ENCODE results near the gene RPS25.
"Not testable (repeated sequence)": the region's sequence is repeated elsewhere in the genome, so short reads cannot be mapped to it uniquely, and the experiment has no call there.

The RPS25 gene

DNA sequence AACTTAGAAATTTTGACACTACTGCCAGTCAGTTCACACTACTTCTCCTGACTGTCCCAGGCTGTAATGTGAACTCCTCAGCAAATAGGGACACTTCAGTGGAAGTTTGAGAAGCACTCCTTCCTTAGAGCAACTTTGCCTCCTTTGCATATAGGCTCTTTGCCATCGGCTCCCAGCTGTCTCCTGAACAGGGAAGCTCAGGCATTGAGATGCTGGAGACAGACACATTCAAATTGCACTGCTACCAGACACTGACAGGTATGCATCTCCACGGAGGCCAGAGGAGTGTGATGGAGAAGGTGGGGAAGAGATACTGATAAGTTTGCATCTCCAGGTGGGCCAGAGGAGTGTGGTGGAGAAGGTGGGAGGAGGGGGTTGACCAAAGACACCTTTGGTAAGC lies 1.9 kb upstream of the RPS25 start:
- H3K9me3 ChIP-seq: no peaks in the 10 kb centered on the region
- H3K27me3 ChIP-seq: no peaks in the 10 kb centered on the region
- H3K27ac ChIP-seq: peak overlapping the region in 1 of 2 donors; percentile 95
- intact Hi-C loops (cut with DNase I; ENCODE audit: low total_unique reads): no loop called here
- TF ChIP-seq, protein P1, sequence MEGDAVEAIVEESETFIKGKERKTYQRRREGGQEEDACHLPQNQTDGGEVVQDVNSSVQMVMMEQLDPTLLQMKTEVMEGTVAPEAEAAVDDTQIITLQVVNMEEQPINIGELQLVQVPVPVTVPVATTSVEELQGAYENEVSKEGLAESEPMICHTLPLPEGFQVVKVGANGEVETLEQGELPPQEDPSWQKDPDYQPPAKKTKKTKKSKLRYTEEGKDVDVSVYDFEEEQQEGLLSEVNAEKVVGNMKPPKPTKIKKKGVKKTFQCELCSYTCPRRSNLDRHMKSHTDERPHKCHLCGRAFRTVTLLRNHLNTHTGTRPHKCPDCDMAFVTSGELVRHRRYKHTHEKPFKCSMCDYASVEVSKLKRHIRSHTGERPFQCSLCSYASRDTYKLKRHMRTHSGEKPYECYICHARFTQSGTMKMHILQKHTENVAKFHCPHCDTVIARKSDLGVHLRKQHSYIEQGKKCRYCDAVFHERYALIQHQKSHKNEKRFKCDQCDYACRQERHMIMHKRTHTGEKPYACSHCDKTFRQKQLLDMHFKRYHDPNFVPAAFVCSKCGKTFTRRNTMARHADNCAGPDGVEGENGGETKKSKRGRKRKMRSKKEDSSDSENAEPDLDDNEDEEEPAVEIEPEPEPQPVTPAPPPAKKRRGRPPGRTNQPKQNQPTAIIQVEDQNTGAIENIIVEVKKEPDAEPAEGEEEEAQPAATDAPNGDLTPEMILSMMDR (IDR thresholded peaks at IDR 0.05): no peak
- H3K36me3 ChIP-seq: peaks cover 29 to 59% (median 50%) of the 10 kb centered on the region in 3 donors
- peaks cover 0 to 54% (median 37%) of the 10 kb centered on the region in 4 donors for H3K4me1 ChIP-seq
- no peak for DNase-seq
- H3K4me3 ChIP-seq: peak overlapping the region; percentile 76 to 88

- H3K9me3 ChIP-seq; DNase-seq; H3K27me3 ChIP-seq; intact Hi-C loops (cut with DNase I; ENCODE audit: low total_unique reads): not testable (repeated sequence)
- peaks cover 47 to 59% (median 54%) of the 10 kb centered on the region in 3 donors for H3K36me3 ChIP-seq
- H3K4me1 ChIP-seq: peaks cover 0 to 49% (median 34%) of the 10 kb centered on the region in 4 donors
- H3K4me3 ChIP-seq: peak overlapping the region; percentile 76 to 88
- peak overlapping the region; percentile 90 to 95 for H3K27ac ChIP-seq
These were observed 766 bp downstream of the RPS25 start for GRCh38 chr11:119017377-119017776.

GRCh38 chr11:119016216-119017009 lies 1.7 kb downstream of the RPS25 start:
- Histone ChIP-seq H3K4me1 (peaks cover 0 to 44% (median 32%) of the 10 kb centered on the region in 4 donors), H3K27ac (peak overlapping the region; percentile 90 to 95), H3K27me3 (no peaks in the 10 kb centered on the region), H3K4me3 (peak overlapping the region in 1 of 2 donors; percentile 76), H3K9me3 (no peaks in the 10 kb centered on the region), H3K36me3 (peaks cover 44 to 59% (median 54%) of the 10 kb centered on the region in 3 donors)
- intact Hi-C loops (cut with DNase I; ENCODE audit: low total_unique reads): no loop called here
- DNase-seq: no peak
- TF ChIP-seq, protein P1 (IDR thresholded peaks at IDR 0.05): no peak

- H3K27me3 ChIP-seq: no peaks in the 10 kb centered on the region
- no peak for DNase-seq
- TF ChIP-seq, protein P1 (IDR thresholded peaks at IDR 0.05): no peak
- H3K27ac ChIP-seq: no peak overlapping the region
- intact Hi-C loops (cut with DNase I; ENCODE audit: low total_unique reads): no loop called here
- no peak overlapping the region for H3K4me3 ChIP-seq
- peaks cover 53 to 65% (median 64%) of the 10 kb centered on the region in 3 donors for H3K36me3 ChIP-seq
- no peaks in the 10 kb centered on the region for H3K9me3 ChIP-seq
- peaks cover 0 to 31% (median 24%) of the 10 kb centered on the region in 4 donors for H3K4me1 ChIP-seq
These were observed 3.0 kb downstream of the RPS25 start for GRCh38 chr11:119015054-119015611.

DNA sequence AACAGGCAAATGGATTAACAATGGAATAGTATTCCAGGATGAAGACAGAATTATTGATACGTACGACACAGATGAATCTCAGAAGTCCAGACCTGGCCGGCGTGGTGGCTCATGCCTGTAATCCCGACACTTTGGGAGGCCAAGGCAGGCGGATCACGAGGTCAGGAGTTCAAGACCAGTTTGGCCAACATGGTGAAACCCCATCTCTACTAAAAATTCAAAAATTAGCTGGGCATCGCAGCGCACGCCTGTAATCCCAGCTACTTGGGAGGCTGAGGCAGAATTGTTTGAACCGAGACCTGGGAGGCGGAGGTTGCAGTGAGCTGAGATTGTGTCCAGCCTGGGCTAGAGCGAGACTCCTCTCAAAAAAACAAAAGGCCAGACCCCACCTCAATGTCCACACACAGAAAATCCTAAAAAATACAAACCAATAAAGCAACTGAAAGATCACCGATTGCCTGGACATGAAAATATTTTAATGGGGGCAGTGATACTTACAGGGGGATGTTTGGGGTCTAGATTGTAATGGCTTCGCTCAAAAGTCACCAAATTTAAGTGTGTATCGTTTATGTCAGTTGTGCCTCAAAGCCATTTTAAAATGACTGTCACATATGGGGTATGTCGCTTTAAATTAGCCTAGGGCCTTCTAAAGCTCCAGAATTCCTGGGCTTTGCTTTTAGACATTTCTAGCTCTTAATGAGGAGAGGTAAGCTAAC lies 3.8 kb downstream of the RPS25 start:
- H3K36me3 ChIP-seq: peaks cover 53 to 72% (median 71%) of the 10 kb centered on the region in 3 donors
- peaks cover 0 to 23% (median 18%) of the 10 kb centered on the region in 4 donors for H3K4me1 ChIP-seq
- no peaks in the 10 kb centered on the region for H3K27me3 ChIP-seq
- H3K27ac ChIP-seq: no peak overlapping the region
- H3K4me3 ChIP-seq: no peak overlapping the region
- DNase-seq: no peak
- H3K9me3 ChIP-seq: no peaks in the 10 kb centered on the region
- intact Hi-C loops (cut with DNase I; ENCODE audit: low total_unique reads): no loop called here
- TF ChIP-seq, protein P1 (IDR thresholded peaks at IDR 0.05): no peak

Measured in tibial artery (tissue), 4 donors.